HG02943 (cell line): Measurements from ENCODE around the gene ME3.

ENCODE experiments used
- ATAC-seq: cut with Tn5 transposase; IDR thresholded peaks from one replicate; pipeline ENCODE4 v1.9.1; 2021; ENCODE audit warnings: mild to moderate bottlenecking, low read depth, moderate library complexity; ENCODE audit not compliant: unreplicated experiment

ME3 gene

GRCh38 chr11:86591631-86592030 is 80.8 kb downstream of the ME3 start:
- no peak for ATAC-seq

GRCh38 chr11:86589856-86590589 is 82.4 kb downstream of the ME3 start:
- ATAC-seq, result no peak

- ATAC-seq, result no peak
These were observed 83.2 kb downstream of the ME3 start for GRCh38 chr11:86589204-86589603.

- ATAC-seq, result no peak
These were observed 83.8 kb downstream of the ME3 start for GRCh38 chr11:86588566-86589090.

- ATAC-seq, result no peak
These were observed 84.9 kb downstream of the ME3 start for GRCh38 chr11:86587264-86588193.

- ATAC-seq, result no peak
These were observed 86.1 kb downstream of the ME3 start for GRCh38 chr11:86586307-86586706.

- no peak for ATAC-seq
These were observed 89.5 kb downstream of the ME3 start for GRCh38 chr11:86582898-86583297.

GRCh38 chr11:86580535-86580934 is 91.9 kb downstream of the ME3 start:
- no peak for ATAC-seq

- no peak for ATAC-seq
These were observed 93.0 kb downstream of the ME3 start for GRCh38 chr11:86579406-86579731.

GRCh38 chr11:86578727-86579405 is 93.5 kb downstream of the ME3 start:
- ATAC-seq, result no peak

- ATAC-seq, result no peak
These were observed 94.5 kb downstream of the ME3 start for GRCh38 chr11:86577644-86578636.

- ATAC-seq, result no peak
These were observed 95.3 kb downstream of the ME3 start for GRCh38 chr11:86576946-86577624.

- ATAC-seq, result no peak
These were observed 96.5 kb downstream of the ME3 start for GRCh38 chr11:86575927-86576326.

GRCh38 chr11:86575208-86575855 is 97.1 kb downstream of the ME3 start:
- ATAC-seq, result no peak

GRCh38 chr11:86574493-86575207 is 97.8 kb downstream of the ME3 start:
- ATAC-seq, result no peak

- ATAC-seq, result no peak
These were observed 101.0 kb downstream of the ME3 start for GRCh38 chr11:86571273-86571948.

GRCh38 chr11:86570451-86570850 is 102.0 kb downstream of the ME3 start:
- ATAC-seq, result no peak

GRCh38 chr11:86570020-86570419 is 102.4 kb downstream of the ME3 start:
- ATAC-seq, result no peak
